GM23248 (cell line): Measurements from ENCODE around the gene G0S2.

Experiments used
- EZH2 ChIP-seq: fragments of 200-600 bp; sonication (generic); IDR thresholded peaks from 2 replicates; pipeline ENCODE4 v1.6.1; 2018; ENCODE audit warnings: antibody characterized with exemption, mild to moderate bottlenecking; ENCODE audit not compliant: insufficient read depth, poor library complexity, severe bottlenecking
- EZH2phosphoT487 ChIP-seq: fragments of 200-600 bp; sonication (generic); IDR thresholded peaks from 2 replicates; pipeline ENCODE4 v1.6.1; 2018; ENCODE audit warnings: antibody characterized with exemption, moderate library complexity, mild to moderate bottlenecking, low read depth; ENCODE audit not compliant: insufficient read depth

DNA sequence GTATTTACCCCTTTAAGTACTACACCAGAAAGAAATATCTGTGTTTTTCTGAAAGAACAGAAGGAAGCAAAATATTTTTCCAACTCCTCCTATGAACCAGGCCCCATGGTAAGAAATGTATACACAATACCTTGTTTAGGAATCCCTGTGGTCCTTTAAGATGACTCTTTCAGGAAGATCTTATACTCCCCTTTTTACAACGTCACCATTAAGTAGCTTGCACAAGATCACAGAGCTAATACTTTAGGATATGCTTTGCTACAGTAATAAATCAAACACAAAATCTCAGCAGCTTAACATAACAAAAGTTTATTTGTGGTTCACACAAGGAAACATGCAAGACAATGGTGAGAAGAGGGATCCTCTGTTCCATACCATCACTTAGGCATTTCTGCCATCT lies 14.1 kb upstream of the G0S2 start:
- TF ChIP-seq EZH2phosphoT487 (no peak), EZH2 (no peak)
